HG03571 (cell line): ENCODE data around the gene LHFPL3.
"Not testable (repeated sequence)": the region's sequence is repeated elsewhere in the genome, so short reads cannot be mapped to it uniquely, and the experiment has no call there.

Source experiments
- ATAC-seq: cut with Tn5 transposase; IDR thresholded peaks from one replicate; pipeline ENCODE4 v1.9.1; 2021; ENCODE audit not compliant: unreplicated experiment

The LHFPL3 gene

DNA sequence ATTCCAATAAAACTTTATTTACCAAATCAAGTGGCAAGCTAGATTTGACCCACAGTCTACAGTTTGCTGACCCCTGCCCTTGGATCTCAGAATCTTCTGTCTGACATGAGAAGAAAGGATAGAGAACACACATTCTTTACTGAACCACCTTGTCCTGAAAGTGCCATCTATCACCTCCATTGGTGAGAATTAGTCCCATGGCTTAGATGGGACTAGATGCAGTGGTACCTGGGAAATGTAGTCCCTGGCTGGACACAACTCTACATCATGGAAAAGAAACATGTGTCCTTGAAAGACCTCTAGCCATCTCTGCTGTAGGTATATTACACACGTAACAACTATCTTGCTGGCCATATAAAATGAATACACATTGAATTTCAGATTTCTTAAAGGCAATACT is 336.2 kb downstream of the LHFPL3 start:
- ATAC-seq, result no peak

DNA sequence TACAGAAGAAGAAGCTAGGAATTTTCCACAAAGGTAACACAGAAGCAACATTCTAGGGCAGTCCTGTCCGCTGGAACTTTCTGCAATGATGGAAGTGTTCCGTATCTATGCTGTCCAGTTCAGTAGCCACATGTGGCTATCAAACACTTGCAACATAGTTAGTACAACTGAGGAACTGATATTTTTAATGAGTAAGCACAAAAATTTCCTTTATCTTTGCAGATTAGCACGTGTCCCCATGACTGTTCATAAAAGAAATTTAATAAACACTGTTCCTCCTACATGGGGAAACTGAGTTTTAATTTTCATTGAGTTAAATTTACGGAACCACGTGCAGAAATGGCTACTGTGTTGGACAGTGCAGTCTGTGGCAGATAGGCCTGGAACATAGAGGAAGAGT is 349.2 kb downstream of the LHFPL3 start:
- no peak for ATAC-seq

DNA sequence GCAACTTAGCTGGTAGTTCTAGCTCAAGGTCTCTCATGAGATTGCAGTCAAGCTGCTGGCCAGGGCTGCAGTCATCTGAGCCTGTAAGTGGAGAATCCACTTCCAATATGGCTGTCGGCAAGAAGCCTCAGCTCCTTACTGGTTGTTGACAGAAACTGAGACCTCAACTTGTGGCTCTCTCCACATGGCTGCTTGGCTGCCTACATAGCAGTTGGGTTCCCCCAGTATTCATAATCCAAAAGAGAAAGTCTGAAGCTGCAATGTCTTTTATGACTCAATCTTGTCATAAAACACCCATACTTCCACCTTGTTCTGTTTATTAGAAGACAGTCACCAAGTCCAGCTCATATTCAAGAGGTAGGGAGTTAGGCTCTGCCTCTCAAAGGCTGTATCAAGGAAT is 350.7 kb downstream of the LHFPL3 start:
- ATAC-seq, result no peak

DNA sequence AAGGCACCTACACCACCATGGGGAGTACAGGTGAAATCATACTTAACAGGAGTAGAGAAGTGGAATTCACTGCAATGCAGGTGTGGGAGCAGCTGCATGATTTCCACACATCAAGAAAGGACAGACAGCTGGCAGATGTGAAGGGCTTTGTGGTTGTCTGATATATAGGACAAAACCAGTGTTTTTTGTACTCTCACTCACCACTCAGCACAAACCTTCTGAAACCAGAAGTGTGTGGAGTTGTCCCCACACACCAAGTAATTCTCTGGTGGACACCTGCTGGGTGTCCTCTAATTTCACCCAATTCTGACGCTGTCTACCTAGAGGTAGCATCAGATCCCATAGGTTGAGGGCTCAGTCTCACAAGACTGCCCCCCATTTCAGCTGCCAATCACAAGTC is 357.9 kb downstream of the LHFPL3 start:
- ATAC-seq, result no peak

DNA sequence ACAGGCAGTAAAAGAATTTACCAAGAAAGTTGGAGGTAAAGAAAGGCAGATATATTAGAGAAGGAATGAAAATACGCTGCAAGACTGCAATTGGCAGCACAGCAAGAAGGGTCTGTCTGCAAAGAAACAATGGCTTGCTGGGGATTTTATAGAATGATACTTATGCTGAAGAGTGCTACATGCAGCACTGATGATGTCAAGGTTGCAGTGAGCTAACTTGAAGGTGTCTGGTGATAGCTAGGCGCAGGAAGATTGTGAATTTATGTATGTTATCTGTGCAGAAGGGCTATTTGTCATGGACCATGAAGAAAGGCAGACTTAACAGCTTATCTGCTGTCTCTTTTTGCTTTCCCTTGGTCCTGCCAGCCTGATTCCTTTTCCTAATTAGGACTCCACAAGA is 366.3 kb downstream of the LHFPL3 start:
- ATAC-seq, result no peak

DNA sequence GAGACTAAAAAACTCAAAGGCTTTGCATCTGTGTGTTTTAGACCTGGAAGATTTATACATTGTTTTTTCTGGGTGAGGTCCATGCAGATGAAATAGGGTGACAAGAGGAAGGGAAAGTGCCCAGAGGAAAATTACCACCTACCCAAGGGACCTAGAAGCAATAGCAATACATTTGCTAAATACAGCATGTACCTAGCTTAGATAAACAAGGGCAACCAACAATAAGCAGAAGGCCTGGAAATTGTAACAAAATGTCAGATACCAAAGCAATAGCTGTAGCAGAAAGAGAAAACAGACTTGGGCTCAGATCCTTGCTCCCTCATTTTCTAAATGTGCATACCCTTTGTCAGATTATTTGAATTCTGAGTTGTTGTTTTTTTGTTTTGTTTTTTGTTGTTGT is 367.2 kb downstream of the LHFPL3 start:
- ATAC-seq, result no peak

DNA sequence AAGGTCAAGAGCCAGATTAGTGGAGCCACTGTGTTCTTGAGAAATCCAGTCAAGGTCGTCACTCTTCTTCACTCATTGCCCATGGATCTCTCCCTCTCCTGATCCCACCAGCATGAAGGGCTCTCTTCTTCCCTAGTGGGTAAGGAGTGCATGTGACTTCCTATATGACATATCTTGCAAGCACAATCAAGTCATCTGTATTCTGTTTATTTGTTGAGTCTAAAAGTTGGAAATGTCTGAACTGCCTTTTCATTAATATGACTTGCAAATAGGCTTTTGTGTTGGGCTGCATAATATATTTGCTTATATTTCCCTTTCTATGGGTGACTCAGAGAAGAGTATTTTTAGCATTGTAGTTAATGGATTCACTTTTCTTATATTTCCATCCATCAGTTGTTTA is 371.9 kb downstream of the LHFPL3 start:
- ATAC-seq, result no peak

DNA sequence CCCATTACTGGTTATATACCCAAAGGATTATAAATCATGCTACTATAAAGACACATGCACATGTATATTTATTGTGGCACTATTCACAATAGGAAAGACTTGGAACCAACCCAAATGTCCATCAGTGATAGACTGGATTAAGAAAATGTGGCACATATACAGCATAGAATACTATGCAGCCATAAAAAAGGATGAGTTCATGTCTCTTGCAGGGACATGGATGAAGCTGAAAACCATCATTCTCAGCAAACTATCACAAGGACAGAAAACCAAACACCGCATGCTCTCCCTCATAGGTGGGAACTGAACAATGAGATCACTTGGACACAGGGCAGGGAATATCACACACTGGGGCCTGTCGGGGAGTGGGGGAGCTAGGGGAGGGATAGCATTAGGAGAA is 392.6 kb downstream of the LHFPL3 start:
- ATAC-seq, result not testable (repeated sequence)

DNA sequence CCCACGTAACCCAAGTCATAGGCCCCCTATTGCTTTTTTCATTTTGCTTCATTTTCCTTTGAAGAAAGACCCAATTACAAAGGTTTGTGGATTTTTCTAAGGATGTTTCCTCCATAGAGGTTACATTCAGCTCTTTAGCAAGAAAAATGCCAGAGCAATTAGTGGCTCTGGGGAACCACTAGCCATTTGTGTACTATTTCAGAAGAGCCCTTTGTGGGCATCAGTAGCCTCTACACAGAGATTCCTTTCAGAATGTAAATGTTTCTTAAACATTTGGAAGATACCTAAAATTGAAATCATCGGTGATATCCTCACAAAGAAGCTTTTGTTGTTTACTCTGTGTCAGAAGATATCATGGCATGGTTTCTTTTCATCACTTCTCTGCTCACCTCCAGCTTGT is 394.6 kb downstream of the LHFPL3 start:
- ATAC-seq, result no peak

DNA sequence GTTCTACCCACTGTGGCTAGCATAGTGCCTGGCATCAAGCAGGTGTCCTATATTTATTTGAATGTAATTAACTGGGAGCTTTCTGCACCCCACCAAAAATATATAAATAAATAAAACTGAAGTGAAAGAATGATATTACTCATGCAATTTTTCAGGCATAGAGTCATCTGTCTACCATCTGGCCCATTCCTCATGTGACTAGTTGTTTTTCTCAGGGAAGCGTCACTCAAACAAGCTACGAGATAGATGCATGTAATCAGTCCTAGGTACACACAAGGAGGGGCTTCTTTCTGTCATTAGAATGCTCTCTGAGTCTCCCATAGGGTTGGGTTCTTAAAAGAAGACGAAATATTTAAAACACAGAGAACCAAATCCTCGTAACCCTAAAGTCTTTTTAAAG is 430.1 kb downstream of the LHFPL3 start:
- no peak for ATAC-seq

DNA sequence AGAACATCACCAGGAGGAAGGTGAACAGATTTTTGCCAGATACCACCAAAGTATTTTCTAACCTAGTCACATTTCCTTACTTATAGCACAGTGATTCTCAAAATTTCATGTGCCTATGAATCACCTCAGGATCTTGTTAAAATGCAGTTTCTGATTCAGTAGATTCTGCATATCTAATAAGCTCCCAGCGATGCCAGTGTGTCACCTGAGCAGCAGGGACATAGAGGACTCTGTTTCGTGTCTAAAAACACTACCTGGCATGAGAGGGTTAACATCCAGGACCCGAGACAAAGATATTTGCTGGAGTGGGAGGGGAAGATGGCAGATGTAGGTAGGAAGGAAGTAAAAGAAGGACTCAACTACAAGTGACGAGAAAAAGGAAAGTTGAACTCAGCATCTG is 433.5 kb downstream of the LHFPL3 start:
- no peak for ATAC-seq

DNA sequence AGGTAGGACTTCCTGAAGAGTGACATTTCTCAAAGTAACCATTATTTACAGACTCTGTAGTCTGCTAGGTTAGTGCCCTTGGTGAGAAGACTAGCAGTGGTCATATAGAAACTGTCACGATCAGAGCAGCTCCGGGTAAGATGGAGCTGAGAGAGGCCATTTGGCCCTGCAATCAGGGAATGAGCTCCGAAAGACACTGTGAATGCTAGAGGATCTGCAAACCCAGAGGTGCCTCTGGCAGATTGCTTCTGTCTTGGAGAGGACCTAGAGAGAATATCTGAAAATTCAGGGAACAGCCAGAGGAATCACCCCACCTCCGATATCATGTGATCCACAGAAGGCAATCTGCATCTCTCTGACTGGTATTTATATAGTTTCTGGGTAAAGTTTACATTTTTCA is 438.7 kb downstream of the LHFPL3 start:
- no peak for ATAC-seq

DNA sequence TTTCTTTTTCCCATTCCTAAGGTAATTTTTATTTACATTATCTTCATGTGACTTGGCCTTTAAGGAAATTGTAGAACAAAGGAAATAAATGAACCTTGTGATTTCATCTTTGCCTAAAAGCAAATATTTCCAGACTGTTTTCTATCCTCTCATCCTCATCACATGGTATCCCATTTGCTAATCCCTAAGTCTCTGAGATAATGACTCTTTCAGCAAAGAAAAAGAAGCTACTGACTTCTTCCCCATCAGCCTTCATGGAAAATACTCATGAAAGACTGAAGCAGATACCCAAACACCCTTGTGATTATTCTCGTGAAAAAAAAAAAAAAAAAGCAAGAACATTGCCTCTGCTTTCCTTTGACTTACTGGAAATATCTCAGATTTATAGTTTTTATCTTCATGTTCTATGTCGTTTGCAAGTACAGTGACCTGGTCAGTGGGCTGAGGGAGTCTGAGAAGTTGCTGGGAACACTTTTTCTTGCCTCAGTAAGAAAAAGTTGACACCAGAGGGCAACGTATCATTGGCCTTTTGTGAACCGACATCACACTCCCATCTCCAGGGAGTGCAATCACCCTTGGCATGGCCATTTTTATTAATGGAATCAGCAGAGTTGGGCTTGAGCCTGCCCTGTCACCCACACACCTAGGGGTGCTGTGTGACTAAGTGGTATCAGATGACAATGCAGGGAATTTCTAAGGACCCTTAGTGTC is 439.6 kb downstream of the LHFPL3 start:
- no peak for ATAC-seq

DNA sequence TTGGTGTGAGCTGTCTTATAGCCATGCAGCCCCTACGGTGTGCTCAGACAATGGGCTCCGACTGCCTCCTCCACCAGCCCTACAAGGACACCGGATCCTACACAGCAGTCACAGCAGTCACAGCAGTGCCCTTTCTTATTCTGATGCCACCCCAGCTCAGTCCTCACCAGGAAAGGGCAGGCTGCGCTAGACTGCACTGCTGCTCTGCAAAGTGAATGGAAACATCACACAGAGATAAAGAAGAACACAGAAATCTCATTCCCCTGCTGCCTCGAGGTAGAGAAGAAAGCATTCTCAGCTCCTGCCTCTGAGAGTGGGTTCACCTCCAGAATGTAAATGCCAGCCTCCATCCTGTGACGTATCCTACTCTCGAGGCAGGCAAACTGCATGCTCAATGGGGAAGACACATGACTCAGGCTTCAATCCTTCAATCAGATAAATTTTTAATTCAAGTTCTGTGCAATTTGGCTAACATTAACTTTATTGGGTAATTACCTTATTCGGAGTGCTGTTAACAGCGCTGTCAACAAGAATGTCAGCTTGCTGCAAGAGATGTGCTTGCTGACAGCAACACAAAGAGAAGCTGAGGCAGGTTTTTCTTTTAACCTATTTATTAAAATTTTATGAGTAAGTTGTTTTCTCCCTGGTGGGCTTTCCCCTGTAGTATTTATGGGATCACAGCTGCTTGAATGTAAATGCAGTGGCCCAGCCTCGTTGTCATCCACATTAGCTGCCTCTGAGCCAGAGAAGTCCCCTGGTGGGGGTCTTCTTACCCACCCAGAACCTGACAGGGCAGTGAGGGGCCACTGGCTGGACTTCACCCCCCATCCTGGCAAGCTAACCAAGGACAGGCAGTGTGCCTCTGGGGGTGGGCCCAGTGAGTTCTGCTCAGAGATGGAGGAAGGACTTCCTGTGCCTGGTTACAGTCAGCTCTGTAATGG is 444.3 kb downstream of the LHFPL3 start:
- no peak for ATAC-seq

DNA sequence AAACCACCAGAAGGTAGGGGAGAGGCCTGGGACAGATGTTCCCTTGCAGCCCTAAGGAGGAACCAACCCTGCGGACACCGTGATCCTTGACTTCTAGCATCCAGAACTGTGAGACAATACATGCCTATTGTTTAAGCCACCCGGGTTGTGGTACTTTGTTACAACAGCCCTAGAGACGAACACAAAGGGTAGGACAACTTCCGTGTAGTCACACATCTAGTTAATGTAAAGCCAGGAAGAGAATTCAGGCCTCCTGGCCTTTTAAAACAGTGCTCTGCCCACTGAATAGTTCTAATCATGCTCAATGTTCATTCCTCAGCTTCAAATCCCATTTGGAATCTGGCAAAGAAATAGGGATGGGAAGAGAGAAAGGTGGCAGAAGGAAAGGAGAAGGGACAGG is 445.4 kb downstream of the LHFPL3 start:
- ATAC-seq, result no peak

DNA sequence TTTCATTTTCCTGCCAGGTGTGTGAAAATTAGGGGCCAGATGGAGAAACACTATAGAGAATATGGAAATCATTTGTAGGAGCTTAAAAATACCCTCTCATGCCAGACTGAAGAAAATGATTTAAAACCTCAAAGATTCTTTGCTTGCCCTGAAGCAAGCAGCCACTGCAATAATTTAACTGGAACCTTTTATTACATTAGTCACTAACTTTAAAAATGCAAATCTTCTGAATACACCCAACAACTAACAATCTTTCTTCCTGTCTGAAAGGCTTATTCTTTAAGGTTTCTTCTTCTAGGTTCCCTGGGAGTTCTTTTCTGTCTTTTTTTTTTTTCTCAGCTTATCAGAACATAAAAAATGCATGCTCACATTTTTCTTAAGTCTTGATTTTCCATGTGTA is 447.1 kb downstream of the LHFPL3 start:
- ATAC-seq, result no peak

DNA sequence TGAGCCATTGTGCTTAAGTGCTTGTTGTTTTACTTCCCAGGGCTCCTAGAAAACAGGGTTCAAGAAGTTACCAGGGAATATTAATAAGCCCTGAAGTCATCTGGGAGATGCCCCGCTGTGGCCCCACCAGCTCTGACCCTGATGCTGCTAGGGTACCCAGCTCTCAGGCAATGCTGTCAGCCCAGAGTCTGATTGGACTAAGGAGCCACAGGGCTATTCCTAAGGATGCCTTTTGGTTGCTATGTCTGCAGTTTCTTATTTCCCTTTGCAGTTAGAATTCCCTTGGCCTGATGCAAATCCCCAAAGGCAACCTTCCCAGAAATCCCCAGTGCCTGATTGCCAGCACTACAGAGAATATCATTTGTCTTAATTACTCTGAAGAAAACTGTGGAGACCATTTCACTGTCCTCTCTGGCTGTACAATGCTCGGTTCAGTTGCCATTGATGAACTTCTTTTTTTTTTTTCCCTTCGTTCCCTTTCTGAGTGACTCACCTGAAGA is 448.9 kb downstream of the LHFPL3 start:
- no peak for ATAC-seq

DNA sequence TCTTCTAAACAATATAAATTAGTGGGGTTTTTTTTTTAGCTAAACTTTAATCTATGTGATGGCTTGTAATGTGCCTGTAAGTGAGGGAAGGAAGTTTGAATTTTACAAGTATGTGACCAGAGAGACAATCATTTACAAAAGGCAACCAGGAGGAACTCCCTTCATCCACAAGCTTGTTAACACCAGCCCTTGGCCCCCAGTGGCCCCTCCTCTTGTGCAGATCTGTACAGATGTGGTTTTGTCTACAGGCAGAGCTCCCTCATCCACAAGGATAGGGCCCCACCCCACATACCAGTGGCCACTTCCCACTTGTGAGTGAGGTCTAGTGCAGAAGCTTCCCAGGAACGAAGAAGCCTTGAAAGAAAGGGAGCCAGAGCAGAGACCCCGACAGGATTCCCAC is 451.5 kb downstream of the LHFPL3 start:
- peak; percentile 61 for ATAC-seq

DNA sequence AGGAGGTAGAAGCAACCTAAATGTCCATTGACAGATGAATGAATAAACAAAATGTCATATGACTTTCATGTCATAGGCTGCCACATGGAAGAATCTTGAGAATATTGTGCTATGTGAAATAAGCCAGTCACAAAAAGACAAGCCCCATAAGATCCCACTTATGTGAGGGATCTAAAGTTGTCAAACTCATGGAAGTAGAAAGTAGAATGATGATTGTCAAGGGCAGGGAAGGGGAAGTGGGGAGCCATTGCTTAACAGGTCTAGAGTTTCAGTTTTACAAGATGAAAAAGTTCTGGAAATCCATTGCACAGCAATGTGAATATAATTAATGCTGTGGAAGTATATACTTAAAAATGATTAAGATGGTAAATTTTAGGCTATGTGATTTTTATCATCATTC is 456.3 kb downstream of the LHFPL3 start:
- ATAC-seq, result no peak

DNA sequence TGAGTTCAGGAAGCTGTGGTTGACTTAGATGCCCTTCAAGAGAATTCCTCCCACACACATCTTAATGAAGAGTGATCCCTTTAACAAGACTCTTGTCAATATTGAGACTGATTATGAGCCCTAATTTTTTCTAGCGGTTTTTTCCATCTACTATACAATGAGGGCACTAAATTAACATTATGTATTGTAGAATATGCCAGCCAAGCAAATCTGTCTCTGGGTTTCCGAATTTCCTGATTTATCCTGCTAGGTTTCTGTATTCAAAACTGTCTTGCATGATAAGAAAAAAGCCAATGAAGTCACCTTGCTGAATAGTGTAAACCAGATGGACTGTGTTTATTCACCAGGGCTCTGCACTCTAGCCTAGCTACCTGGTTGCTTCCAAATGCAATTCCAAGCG is 461.4 kb downstream of the LHFPL3 start:
- ATAC-seq, result no peak

DNA sequence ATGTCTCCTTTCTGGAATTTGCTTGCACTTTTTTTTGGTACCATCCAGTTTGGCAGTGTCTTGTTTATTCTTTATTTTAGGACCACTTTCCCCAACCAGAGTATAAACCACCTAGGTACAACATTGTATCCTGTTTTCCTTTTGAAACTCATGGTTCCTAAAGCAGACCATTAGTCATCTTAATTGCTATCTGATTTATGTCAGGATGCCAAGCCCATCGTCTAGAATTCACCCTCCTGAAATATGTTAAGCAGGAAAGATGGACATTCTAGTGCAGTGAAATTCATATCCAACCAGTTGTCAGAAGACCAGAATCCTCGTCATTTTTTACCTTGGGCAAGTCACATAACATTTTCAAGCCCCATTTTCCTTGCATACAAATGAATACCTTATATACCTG is 462.0 kb downstream of the LHFPL3 start:
- no peak for ATAC-seq

DNA sequence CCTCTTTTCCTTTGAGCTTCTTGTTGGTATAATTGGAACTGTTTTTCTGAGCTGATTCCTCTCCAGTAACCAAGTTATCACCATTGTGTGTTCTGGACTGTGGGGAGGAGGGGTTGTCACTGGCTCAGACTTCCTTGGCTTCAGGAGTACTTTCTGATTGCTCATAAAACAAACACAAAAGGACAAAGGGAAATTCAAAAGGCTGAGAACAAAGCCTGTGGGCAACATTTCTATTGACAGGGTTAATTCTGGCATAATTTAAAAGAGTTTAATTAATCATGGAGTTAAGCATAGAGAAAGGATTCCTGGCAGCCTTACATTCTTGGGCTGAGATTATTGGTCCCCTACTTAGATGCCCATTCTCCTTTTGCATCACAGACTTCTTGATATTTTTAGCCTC is 462.7 kb downstream of the LHFPL3 start:
- no peak for ATAC-seq
